GM21423 (cell line): Measurements from ENCODE around the gene NLRP1.

Experiments used
- ATAC-seq: cut with Tn5 transposase; IDR thresholded peaks from one replicate; pipeline ENCODE4 v1.9.1; 2021; ENCODE audit warnings: mild to moderate bottlenecking, moderate library complexity; ENCODE audit not compliant: unreplicated experiment

NLRP1 gene

GRCh38 chr17:5485270-5486205 lies 98.8 kb downstream of the NLRP1 start, which contains the start of gene DERL2:
Gene DERL2 (minus strand): TSS chr17:5486178. CDS start chr17:5486161, 17 bp downstream.
- peak; percentile 16 for ATAC-seq

- ATAC-seq: no peak
Measured at GRCh38 chr17:5481451-5481850, 102.9 kb downstream of the NLRP1 start.

- no peak for ATAC-seq
Measured at GRCh38 chr17:5480962-5481361, 103.3 kb downstream of the NLRP1 start.

GRCh38 chr17:5478992-5479391 lies 105.3 kb downstream of the NLRP1 start:
- no peak for ATAC-seq

- ATAC-seq: no peak
Measured at GRCh38 chr17:5473906-5474305, 110.4 kb downstream of the NLRP1 start.

GRCh38 chr17:5472511-5472910 lies 111.8 kb downstream of the NLRP1 start:
- no peak for ATAC-seq

GRCh38 chr17:5468075-5468473 lies 116.2 kb downstream of the NLRP1 start:
- ATAC-seq: peak; percentile 14

- ATAC-seq: no peak
Measured at GRCh38 chr17:5467416-5467815, 116.9 kb downstream of the NLRP1 start.

GRCh38 chr17:5466295-5466694 lies 118.0 kb downstream of the NLRP1 start:
- no peak for ATAC-seq

GRCh38 chr17:5464717-5465507 lies 119.4 kb downstream of the NLRP1 start:
- ATAC-seq: no peak
